ENCODE results near the gene MTOR. TPM values are rescaled to one million over a fixed set of nuclear protein-coding genes. Genes with fewer than 3 reads are reported as not detected.

MTOR gene
- polyA plus RNA-seq, 4 donors, result 33.8 to 49.1 (median 41.6) TPM

- no peak for DNase-seq (ENCODE audit: low read depth in 4 of 4, low spot score in 2 of 4)
Measured at GRCh38 chr1:11156441-11156840, 105.9 kb downstream of the MTOR start.

- no peak for DNase-seq (ENCODE audit: low read depth in 4 of 4, low spot score in 2 of 4)
Measured at GRCh38 chr1:11153184-11153583, 109.2 kb downstream of the MTOR start.

- DNase-seq (ENCODE audit: low read depth in 4 of 4, low spot score in 2 of 4), result no peak
Measured at GRCh38 chr1:11152755-11153154, 109.6 kb downstream of the MTOR start.

GRCh38 chr1:11151826-11152612 is 110.3 kb downstream of the MTOR start:
- no peak for DNase-seq (ENCODE audit: low read depth in 4 of 4, low spot score in 2 of 4)

GRCh38 chr1:11151114-11151513 is 111.2 kb downstream of the MTOR start:
- no peak for DNase-seq (ENCODE audit: low read depth in 4 of 4, low spot score in 2 of 4)

- peak in 1 of 4 donors; percentile 65 for DNase-seq (ENCODE audit: low read depth in 4 of 4, low spot score in 2 of 4)
Measured at GRCh38 chr1:11150326-11150725, 112.0 kb downstream of the MTOR start.

GRCh38 chr1:11147197-11147770 is 115.1 kb downstream of the MTOR start:
- no peak for DNase-seq (ENCODE audit: low read depth in 4 of 4, low spot score in 2 of 4)

- no peak for DNase-seq (ENCODE audit: low read depth in 4 of 4, low spot score in 2 of 4)
Measured at GRCh38 chr1:11145741-11146140, 116.6 kb downstream of the MTOR start.

GRCh38 chr1:11144570-11145256 is 117.6 kb downstream of the MTOR start:
- no peak for DNase-seq (ENCODE audit: low read depth in 4 of 4, low spot score in 2 of 4)

- no peak for DNase-seq (ENCODE audit: low read depth in 4 of 4, low spot score in 2 of 4)
Measured at GRCh38 chr1:11143907-11144306, 118.4 kb downstream of the MTOR start.

- no peak for DNase-seq (ENCODE audit: low read depth in 4 of 4, low spot score in 2 of 4)
Measured at GRCh38 chr1:11143401-11143800, 119.0 kb downstream of the MTOR start.

GRCh38 chr1:11142618-11143391 is 119.5 kb downstream of the MTOR start:
- DNase-seq (ENCODE audit: low read depth in 4 of 4, low spot score in 2 of 4), result no peak

GRCh38 chr1:11138952-11139351 is 123.4 kb downstream of the MTOR start:
- DNase-seq (ENCODE audit: low read depth in 4 of 4, low spot score in 2 of 4), result no peak

- no peak for DNase-seq (ENCODE audit: low read depth in 4 of 4, low spot score in 2 of 4)
Measured at GRCh38 chr1:11138029-11138428, 124.3 kb downstream of the MTOR start.

- no peak for DNase-seq (ENCODE audit: low read depth in 4 of 4, low spot score in 2 of 4)
Measured at GRCh38 chr1:11134898-11135266, 127.5 kb downstream of the MTOR start.

- DNase-seq (ENCODE audit: low read depth in 4 of 4, low spot score in 2 of 4), result no peak
Measured at GRCh38 chr1:11134251-11134897, 128.0 kb downstream of the MTOR start.

GRCh38 chr1:11132563-11133293 is 129.6 kb downstream of the MTOR start:
- DNase-seq (ENCODE audit: low read depth in 4 of 4, low spot score in 2 of 4), result no peak

- no peak for DNase-seq (ENCODE audit: low read depth in 4 of 4, low spot score in 2 of 4)
Measured at GRCh38 chr1:11131816-11132215, 130.5 kb downstream of the MTOR start.

- DNase-seq (ENCODE audit: low read depth in 4 of 4, low spot score in 2 of 4), result no peak
Measured at GRCh38 chr1:11130406-11130805, 131.9 kb downstream of the MTOR start.

All from left renal cortex interstitium (tissue), 4 donors.